Fibroblast of skin of right biceps (primary cell): ENCODE measurements around the gene WDR83.
"Not testable (repeated sequence)": the region's sequence is repeated elsewhere in the genome, so short reads cannot be mapped to it uniquely, and the experiment has no call there.

Experiments
- DNase-seq: peaks from one replicate; pipeline ENCODE4 v3.0.0-alpha.2; 2013

WDR83 gene

GRCh38 chr19:12687496-12688196 lies 21.0 kb downstream of the WDR83 start, which contains the start of gene GNG14:
Gene GNG14 (plus strand): TSS chr19:12687998. CDS start chr19:12688049, 51 bp downstream.
- DNase-seq: no peak

DNA sequence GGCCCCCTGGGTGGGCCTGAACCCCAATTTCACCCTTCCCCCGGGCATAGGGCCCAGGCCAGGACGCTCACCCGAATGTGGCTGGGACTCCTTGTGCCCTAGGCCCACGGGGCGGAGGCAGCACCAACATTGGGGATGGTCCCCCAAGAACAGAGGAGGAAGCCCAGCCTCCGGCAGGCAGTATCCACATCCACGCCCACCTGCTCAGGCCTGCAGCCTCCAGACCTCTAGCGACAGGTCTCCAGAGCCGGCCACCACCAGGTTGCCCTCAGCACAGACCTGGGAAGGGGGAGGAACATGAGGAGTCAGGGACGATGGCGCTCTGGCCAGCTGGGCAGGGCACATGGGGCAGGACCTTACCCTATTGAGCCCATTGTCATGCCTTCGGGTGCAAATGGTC lies 22.4 kb downstream of the WDR83 start:
- DNase-seq: no peak

- no peak for DNase-seq
Measured at GRCh38 chr19:12689581-12690216, 23.1 kb downstream of the WDR83 start.

DNA sequence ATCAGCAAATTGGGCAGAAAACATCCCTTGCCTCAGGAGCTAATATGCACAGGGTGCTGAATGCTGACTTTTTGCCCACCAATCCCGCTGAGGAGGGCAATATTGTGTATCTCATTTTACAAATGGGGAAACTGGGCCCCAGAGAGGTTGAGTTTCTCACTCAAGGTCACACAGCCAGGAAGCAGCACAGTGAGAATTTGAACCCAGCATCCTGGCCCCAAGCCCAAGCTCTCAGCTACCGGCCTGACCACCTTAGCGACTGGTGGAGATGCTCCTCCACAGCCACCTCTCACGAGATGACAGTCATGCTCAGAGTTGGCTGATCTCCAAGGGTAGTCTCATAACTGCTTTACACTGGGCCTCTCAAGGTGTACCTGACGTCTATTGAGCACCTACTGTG lies 26.4 kb downstream of the WDR83 start:
- no peak for DNase-seq

DNA sequence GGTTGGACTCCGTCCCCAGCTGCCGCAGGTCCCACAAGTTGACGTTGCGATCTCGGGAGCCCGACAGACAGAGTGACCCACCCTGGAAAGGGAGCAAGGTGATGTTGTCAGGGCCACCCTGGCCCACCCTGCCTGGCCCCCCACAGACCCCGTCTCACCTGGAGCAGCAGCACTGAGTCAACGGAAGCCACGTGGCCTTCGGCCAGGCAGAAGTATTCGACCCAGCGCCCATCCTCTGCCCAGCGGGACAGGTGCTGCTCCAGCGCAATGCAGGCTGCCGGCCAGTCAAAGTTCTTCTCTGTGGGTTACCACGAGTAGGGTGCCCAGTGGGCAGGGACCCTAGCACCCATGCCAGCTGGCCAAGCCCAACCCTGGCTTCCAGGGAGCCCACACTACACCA lies 28.0 kb downstream of the WDR83 start:
- no peak for DNase-seq

GRCh38 chr19:12695096-12695495 lies 28.5 kb downstream of the WDR83 start:
- DNase-seq: no peak

- DNase-seq: no peak
Measured at GRCh38 chr19:12695514-12695913, 28.9 kb downstream of the WDR83 start.

DNA sequence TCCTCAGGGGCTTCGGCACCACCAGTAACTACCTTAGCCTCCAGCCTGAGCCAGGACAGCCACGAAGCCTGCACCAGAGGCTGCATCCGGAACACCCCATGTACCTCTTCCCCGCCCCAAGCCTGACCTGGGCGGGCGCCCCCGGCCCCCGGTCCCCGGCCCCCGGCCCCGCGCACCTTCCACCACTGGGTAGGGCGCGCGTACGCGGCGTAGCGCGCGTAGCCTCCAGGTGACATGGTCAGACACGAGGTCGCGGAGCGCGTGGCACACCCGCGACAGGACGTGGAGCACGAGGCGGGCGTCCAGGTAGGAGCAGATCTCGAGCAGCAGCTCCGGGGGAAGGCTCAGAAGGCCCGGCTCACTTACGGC lies 29.4 kb downstream of the WDR83 start:
- DNase-seq: no peak

DNA sequence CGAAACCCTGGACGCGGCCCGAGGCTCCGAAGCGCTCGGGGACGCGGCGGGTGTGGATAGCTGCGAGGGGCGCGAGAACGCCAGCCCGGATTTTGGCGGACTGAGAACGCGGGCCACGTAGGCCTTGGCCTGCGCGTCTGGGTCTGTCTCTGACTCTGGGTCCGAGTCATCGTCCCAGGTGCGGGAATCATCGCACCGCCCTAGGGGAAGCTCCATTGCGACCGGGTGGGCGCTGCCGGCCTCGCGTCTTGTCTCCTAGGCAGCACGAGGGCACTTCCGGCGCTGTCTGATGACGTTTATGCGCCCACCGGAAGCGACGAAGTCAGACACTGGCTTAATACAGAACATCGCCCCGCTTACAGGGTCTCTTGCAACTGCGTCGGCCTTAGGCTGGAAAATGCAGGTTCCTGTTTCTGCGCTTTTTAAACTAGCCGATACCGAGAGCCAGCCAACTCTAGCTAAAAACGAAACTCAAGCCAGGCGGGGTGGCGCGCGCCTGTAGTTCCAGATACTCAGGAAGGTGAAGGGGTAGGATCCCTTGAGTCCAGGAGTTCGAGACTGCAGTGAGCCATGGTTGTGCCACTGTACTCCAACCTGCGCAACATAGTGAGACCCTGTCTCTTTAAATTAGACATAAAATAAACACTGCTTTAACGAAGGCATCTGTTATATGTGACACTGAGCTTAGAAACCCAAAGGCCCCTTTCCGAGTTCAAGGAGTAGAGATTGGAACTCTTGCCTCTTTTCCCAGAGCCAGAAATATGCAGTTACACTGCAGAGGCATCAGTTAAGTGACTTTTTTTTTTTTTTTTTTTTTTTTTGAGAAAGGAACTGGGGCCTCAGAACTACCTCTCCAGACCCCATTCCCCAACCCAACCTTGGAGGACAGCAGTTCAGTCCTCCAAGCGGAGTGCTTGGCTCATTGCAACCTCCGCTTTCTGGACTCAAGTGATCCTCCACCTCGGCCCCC lies 30.0 kb downstream of the WDR83 start, which contains the start of gene FBXW9:
Gene FBXW9, minus strand, starts transcription at position 266 of the 970 bp plus-strand sequence. Its CDS starts 50 bp downstream, at position 216.
- peak; percentile 96 for DNase-seq

- DNase-seq: not testable (repeated sequence)
Measured at GRCh38 chr19:12697425-12697824, 30.8 kb downstream of the WDR83 start.

GRCh38 chr19:12698138-12698537 lies 31.5 kb downstream of the WDR83 start:
- DNase-seq: no peak

DNA sequence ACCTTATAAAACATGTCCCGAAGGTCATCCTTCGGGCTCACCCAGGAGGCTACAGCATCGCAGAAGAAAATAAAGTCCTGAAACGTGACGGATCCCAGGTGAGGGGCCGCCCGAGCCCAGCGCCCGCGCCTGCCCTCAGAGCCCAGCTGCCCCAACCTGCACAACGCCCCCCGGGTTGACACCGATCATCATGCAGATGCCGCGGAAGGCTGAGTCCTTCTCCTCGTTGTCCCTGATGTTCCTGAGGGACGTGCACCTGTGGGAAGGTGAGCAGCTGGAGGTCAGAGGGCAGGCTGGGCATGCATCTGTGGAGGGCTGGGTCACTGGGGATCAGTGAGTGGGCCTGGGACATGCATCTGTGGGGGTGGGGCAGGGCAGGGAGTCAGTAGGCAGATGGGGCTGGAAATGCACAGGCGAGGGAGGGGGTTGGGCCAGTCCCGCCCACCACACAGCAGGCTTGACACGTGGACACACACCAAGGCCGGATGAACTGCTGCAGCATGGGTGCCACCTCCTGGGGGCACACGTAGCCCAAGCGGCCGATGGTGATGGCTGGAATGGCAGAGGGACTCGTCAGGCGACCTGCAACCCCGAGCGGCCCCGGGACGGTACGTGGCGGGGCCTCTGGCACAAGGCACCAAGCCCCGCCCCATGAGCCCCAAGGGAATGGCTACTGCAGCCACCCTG lies 35.1 kb downstream of the WDR83 start:
- no peak for DNase-seq

- DNase-seq: peak; percentile 58
Measured at GRCh38 chr19:12703046-12703445, 36.4 kb downstream of the WDR83 start.

GRCh38 chr19:12705169-12705568 lies 38.6 kb downstream of the WDR83 start:
- DNase-seq: no peak

DNA sequence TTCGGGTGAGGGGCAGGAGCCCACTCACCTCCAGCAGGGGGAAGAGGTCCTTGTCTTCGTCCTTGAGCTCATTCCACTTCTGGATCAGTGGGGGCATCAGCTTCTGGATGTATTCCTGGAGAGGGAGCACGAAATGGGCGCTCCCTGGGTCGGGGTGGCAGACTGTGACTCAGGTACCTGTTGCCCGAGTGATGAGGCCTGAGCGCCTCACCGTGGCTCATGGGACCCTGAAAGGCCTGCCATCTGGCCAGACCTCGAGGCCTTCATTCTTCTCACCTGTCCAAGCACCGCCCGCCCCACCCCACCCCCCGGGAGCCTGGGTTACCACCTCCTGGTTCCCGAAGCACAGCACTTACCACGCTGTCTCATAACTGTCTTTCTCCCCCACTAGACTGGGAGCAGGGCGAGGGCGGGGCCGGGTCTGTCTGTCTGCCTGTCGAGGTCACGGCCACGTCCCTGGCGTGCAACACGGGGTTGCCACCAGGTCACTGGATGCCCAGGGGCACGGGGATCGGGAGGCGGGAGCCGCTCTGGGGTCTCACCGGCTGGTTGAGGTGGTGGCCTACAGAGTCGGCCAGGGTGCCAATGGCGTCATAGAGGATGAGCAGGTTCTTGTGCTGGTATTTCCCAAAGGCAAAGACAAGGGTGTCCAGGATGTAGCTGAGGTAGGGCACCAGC lies 39.2 kb downstream of the WDR83 start:
- no peak for DNase-seq

- no peak for DNase-seq
Measured at GRCh38 chr19:12706332-12706718, 39.7 kb downstream of the WDR83 start.

GRCh38 chr19:12708641-12709040 lies 42.0 kb downstream of the WDR83 start:
- DNase-seq: no peak

DNA sequence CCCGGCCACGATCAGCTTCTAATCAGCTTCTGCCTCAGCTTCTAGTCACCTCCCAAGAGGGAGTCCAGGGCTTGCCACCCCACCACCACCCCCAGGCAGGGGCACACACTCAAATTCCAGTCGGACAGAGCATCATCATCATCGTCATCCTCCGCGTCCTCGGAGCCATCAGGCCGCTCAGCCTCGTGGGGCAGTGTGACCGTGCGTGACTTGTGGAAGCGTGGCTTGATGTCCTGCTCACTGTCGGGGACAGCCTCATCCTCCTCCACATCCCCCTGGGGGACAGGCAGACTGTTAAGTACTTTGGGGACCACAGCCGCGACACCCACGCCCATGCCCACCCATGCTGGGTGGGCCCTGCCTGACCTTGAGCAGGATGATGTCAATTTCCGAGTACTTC lies 44.6 kb downstream of the WDR83 start:
- DNase-seq: no peak

GRCh38 chr19:12712077-12712476 lies 45.5 kb downstream of the WDR83 start:
- DNase-seq: not testable (repeated sequence)

GRCh38 chr19:12713304-12713703 lies 46.7 kb downstream of the WDR83 start:
- DNase-seq: not testable (repeated sequence)

GRCh38 chr19:12715102-12715501 lies 48.5 kb downstream of the WDR83 start:
- DNase-seq: no peak

GRCh38 chr19:12715929-12716328 lies 49.3 kb downstream of the WDR83 start:
- no peak for DNase-seq
